Measurements from ENCODE around the gene PRKAG1.

- no peak for TF ChIP-seq POLR2AphosphoS5 (IDR thresholded peaks at IDR 0.05; ENCODE audit: low read depth, low read length)
- no peak for TF ChIP-seq POLR2A (IDR thresholded peaks at IDR 0.05; ENCODE audit: low read depth, low read length)
- no peak for TF ChIP-seq TAF1 (IDR thresholded peaks at IDR 0.05; ENCODE audit: borderline replicate concordance, low read depth, low read length)
Measured at GRCh38 chr12:48978291-48978740, 40.3 kb downstream of the PRKAG1 start, which contains the start of gene WNT1.

Data from GM12892 (cell line).